Tibial artery (tissue), 4 donors: Measurements from ENCODE around the gene UNK.

ENCODE experiments used
- DNase-seq, 2 donors: peaks; one replicate each; pipeline ENCODE4 v3.0.0-alpha.2; 2019
- H3K27ac ChIP-seq, 2 donors: fragments of 200-600 bp; sonication (generic) in 1 of 2; 1 replicate in 1 of 2; 2 replicates in 1 of 2; pipeline ENCODE4 v1.5.1; 2018 to 2019; ENCODE audit warnings: mild to moderate bottlenecking in 1 of 2
- H3K27me3 ChIP-seq, 2 donors: fragments of 200-600 bp; sonication (generic) in 1 of 2; one replicate each; pipeline versions ENCODE4 v1.5.1 to v1.6.0; 2016 to 2019
- H3K36me3 ChIP-seq, 3 donors: fragments of 200-600 bp; sonication (generic) in 2 of 3; one replicate each; pipeline ENCODE4 v1.5.1; 2016 to 2019; ENCODE audit warnings: mild to moderate bottlenecking in 2 of 3
- H3K4me1 ChIP-seq, 4 donors: fragments of 200-600 bp; sonication (generic) in 2 of 4; 1 replicate in 3 of 4; 2 replicates in 1 of 4; pipeline ENCODE4 v1.5.1; 2016 to 2019
- H3K4me3 ChIP-seq, 2 donors: fragments of 200-600 bp; sonication (generic) in 1 of 2; 1 replicate in 1 of 2; 2 replicates in 1 of 2; pipeline ENCODE4 v1.5.1; 2018 to 2019; ENCODE audit warnings: mild to moderate bottlenecking in 2 of 2
- H3K9me3 ChIP-seq, 3 donors: fragments of 200-600 bp; sonication (generic) in 1 of 3; one replicate each; pipeline ENCODE4 v1.5.1; 2016 to 2019
- CTCF ChIP-seq, 2 experiments: fragments of 200-600 bp in 1 of 2; fragments of 450-650 bp in 1 of 2; IDR thresholded peaks; one replicate each; pipeline ENCODE4 v1.5.1; 2017 to 2019; ENCODE audit warnings: antibody characterized with exemption in 2 of 2, mild to moderate bottlenecking in 1 of 2, moderate library complexity in 1 of 2
- intact Hi-C: fragments of 100-400 bp; cut with DNase I; formaldehyde crosslinking; loops from one replicate; pipeline ENCODE4 v1.15.0; 2023; ENCODE audit warnings: low total_unique reads

UNK gene

GRCh38 chr17:75845933-75846691, 61.5 kb downstream of the UNK start:
- Histone ChIP-seq H3K36me3 (peaks cover 53 to 66% (median 55%) of the 10 kb centered on the region in 3 donors), H3K4me3 (no peak overlapping the region), H3K4me1 (peaks cover 0 to 72% (median 32%) of the 10 kb centered on the region in 4 donors), H3K27me3 (no peaks in the 10 kb centered on the region), H3K27ac (peak overlapping the region; percentile 86), H3K9me3 (no peaks in the 10 kb centered on the region)
- intact Hi-C loops, result no loop called here
- no peak for TF ChIP-seq CTCF (IDR thresholded peaks at IDR 0.05)
- no peak for DNase-seq

GRCh38 chr17:75846692-75847613, 62.3 kb downstream of the UNK start:
- Histone ChIP-seq H3K4me1 (peaks cover 0 to 79% (median 37%) of the 10 kb centered on the region in 4 donors), H3K36me3 (peaks cover 59 to 75% (median 64%) of the 10 kb centered on the region in 3 donors), H3K9me3 (no peaks in the 10 kb centered on the region), H3K27me3 (no peaks in the 10 kb centered on the region), H3K4me3 (no peak overlapping the region), H3K27ac (peak overlapping the region; percentile 86)
- no peak for DNase-seq
- intact Hi-C loops, result no loop called here
- TF ChIP-seq CTCF (IDR thresholded peaks at IDR 0.05), result no peak

- peaks cover 59 to 70% (median 69%) of the 10 kb centered on the region in 3 donors for H3K36me3 ChIP-seq
- H3K9me3 ChIP-seq, result no peaks in the 10 kb centered on the region
- TF ChIP-seq CTCF (IDR thresholded peaks at IDR 0.05), result no peak
- intact Hi-C loops, result no loop called here
- H3K4me3 ChIP-seq, result no peak overlapping the region
- H3K4me1 ChIP-seq, result peaks cover 0 to 88% (median 41%) of the 10 kb centered on the region in 4 donors
- no peak for DNase-seq
- peak overlapping the region in 1 of 2 donors; percentile 6 for H3K27ac ChIP-seq
- H3K27me3 ChIP-seq, result no peaks in the 10 kb centered on the region
These were observed 63.3 kb downstream of the UNK start for GRCh38 chr17:75847614-75848522.

- H3K4me3 ChIP-seq, result no peak overlapping the region
- peaks cover 0 to 96% (median 49%) of the 10 kb centered on the region in 4 donors for H3K4me1 ChIP-seq
- H3K36me3 ChIP-seq, result peaks cover 59 to 70% (median 66%) of the 10 kb centered on the region in 3 donors
- no peaks in the 10 kb centered on the region for H3K9me3 ChIP-seq
- no peak overlapping the region for H3K27ac ChIP-seq
- peak in 1 of 2 donors; percentile 61 for DNase-seq
- intact Hi-C loops, result no loop called here
- no peaks in the 10 kb centered on the region for H3K27me3 ChIP-seq
- TF ChIP-seq CTCF (IDR thresholded peaks at IDR 0.05), result peak; percentile 45 to 46
These were observed 64.1 kb downstream of the UNK start for GRCh38 chr17:75848523-75849278.
